Ishikawa (cell line): Measurements from ENCODE around the gene STK11IP.

Experiments used
- CEBPB ChIP-seq: IDR thresholded peaks from 2 replicates; pipeline ENCODE4 v1.6.1; 2012
- CREB1 ChIP-seq: IDR thresholded peaks from 2 replicates; pipeline ENCODE4 v1.6.1; 2012; ENCODE audit warnings: low read depth
- EGR1 ChIP-seq: IDR thresholded peaks from 2 replicates; pipeline ENCODE4 v1.6.1; 2012
- EP300 ChIP-seq: IDR thresholded peaks from 2 replicates; pipeline ENCODE4 v1.6.1; 2012; ENCODE audit warnings: borderline replicate concordance
- FOXM1 ChIP-seq: IDR thresholded peaks from 2 replicates; pipeline ENCODE4 v1.6.1; 2012; ENCODE audit warnings: low read depth, borderline replicate concordance
- MAX ChIP-seq: IDR thresholded peaks from 2 replicates; pipeline ENCODE4 v1.6.1; 2012
- NFIC ChIP-seq: IDR thresholded peaks from 2 replicates; pipeline ENCODE4 v1.6.1; 2012
- RAD21 ChIP-seq: IDR thresholded peaks from 2 replicates; pipeline ENCODE4 v1.6.1; 2012; ENCODE audit warnings: low read depth
- REST ChIP-seq: IDR thresholded peaks from 2 replicates; pipeline ENCODE4 v1.6.1; 2012; ENCODE audit warnings: low read depth, mild to moderate bottlenecking
- TAF1 ChIP-seq: IDR thresholded peaks from 2 replicates; pipeline ENCODE4 v1.6.1; 2012; ENCODE audit warnings: low read depth, mild to moderate bottlenecking
- TCF12 ChIP-seq: IDR thresholded peaks from 2 replicates; pipeline ENCODE4 v1.6.1; 2012; ENCODE audit warnings: low read depth
- TEAD4 ChIP-seq: IDR thresholded peaks from 2 replicates; pipeline ENCODE4 v1.6.1; 2012
- USF1 ChIP-seq: IDR thresholded peaks from 2 replicates; pipeline ENCODE4 v1.6.1; 2012
- YY1 ChIP-seq: IDR thresholded peaks from 2 replicates; pipeline ENCODE4 v1.6.1; 2012; ENCODE audit warnings: low read depth
- ZBTB7A ChIP-seq: IDR thresholded peaks from 2 replicates; pipeline ENCODE4 v1.6.1; 2012; ENCODE audit warnings: low read depth

STK11IP gene

GRCh38 chr2:219611866-219612576 lies 14.4 kb downstream of the STK11IP start:
- TF ChIP-seq REST, result no peak
- no peak for TF ChIP-seq TCF12
- no peak for TF ChIP-seq EGR1
- TF ChIP-seq CREB1, result no peak
- no peak for TF ChIP-seq TAF1
- TF ChIP-seq RAD21, result no peak
- TF ChIP-seq ZBTB7A, result no peak

- TF ChIP-seq EGR1 (no peak), RAD21 (no peak), EP300 (no peak), MAX (no peak), TCF12 (no peak), FOXM1 (no peak), YY1 (no peak), USF1 (no peak), REST (no peak), CEBPB (no peak), NFIC (no peak), ZBTB7A (no peak), CREB1 (no peak), TAF1 (no peak)
These were observed 15.1 kb downstream of the STK11IP start for GRCh38 chr2:219612577-219613286.

- no peak for TF ChIP-seq CREB1
- no peak for TF ChIP-seq FOXM1
- no peak for TF ChIP-seq CEBPB
- no peak for TF ChIP-seq NFIC
- TF ChIP-seq TEAD4, result no peak
- TF ChIP-seq TAF1, result no peak
- TF ChIP-seq REST, result no peak
- TF ChIP-seq MAX, result no peak
- no peak for TF ChIP-seq USF1
- TF ChIP-seq ZBTB7A, result no peak
- no peak for TF ChIP-seq TCF12
- no peak for TF ChIP-seq EGR1
- TF ChIP-seq EP300, result no peak
- TF ChIP-seq YY1, result no peak
- TF ChIP-seq RAD21, result no peak
These were observed 15.9 kb downstream of the STK11IP start for GRCh38 chr2:219613461-219614070.
